HepG2 (cell line): ENCODE data around the gene BBS4. TPM values are rescaled to one million over a fixed set of nuclear protein-coding genes. Genes with fewer than 3 reads are reported as not detected.
"Not testable (repeated sequence)": the region's sequence is repeated elsewhere in the genome, so short reads cannot be mapped to it uniquely, and the experiment has no call there.

Experiments used
- ATAC-seq: fragments of 200-7000 bp; cut with Tn5 transposase; 3 replicates; pipeline ENCODE4 v1.9.1; 2020; ENCODE audit warnings: mild to moderate bottlenecking, moderate library complexity
- BruUV-seq: library from RNA; stranded (reverse); fragments of 400-500 nt; replicated peaks from 2 replicates; lab custom pipeline; 2021; lab: Mats Ljungman, UMichigan
- CTCF ChIA-PET: fragments of 300-600 bp; formaldehyde crosslinking; extraction: SDS; loops from one replicate; lab custom pipeline; 2021; ENCODE audit warnings: low total read pairs, inconsistent platforms, low intra/inter-chr PET ratio; lab: Yijun Ruan, JAX
- POLR2A ChIA-PET: fragments of 350-600 bp; sonication (Branson Sonifier 250); formaldehyde crosslinking; loops from one replicate; lab custom pipeline; 2020; ENCODE audit warnings: antibody characterized with exemption, inconsistent platforms; lab: Yijun Ruan, JAX
- DNase-seq: peaks from one replicate; pipeline ENCODE4 v3.0.0-alpha.2; 2015; ENCODE audit warnings: low spot score
- FAIRE-seq: peaks from 3 replicates; lab custom pipeline; 2011; peaks lifted over from hg19 to GRCh38; lab: Jason Lieb, UNC
- H2AFZ ChIP-seq: one replicate; pipeline ENCODE4 v1.6.1; 2011; ENCODE audit warnings: low read length, inconsistent platforms
- H3K27ac ChIP-seq: fragments of 300-600 bp; 3 replicates; pipeline ENCODE4 v1.8.0; 2011; ENCODE audit warnings: mixed run types, mild to moderate bottlenecking, mixed read lengths, low read length, inconsistent platforms; ENCODE audit not compliant: insufficient read depth; ENCODE audit errors: extremely low read length
- H3K27me3 ChIP-seq, 2 experiments: fragments of 200-600 bp in 1 of 2; 2 replicates in 1 of 2; 3 replicates in 1 of 2; pipeline versions ENCODE4 v1.6.0 to v1.8.0; 2011; ENCODE audit warnings: low read length in 2 of 2, mild to moderate bottlenecking in 2 of 2, moderate library complexity in 2 of 2, inconsistent platforms in 1 of 2; ENCODE audit not compliant: insufficient read depth in 2 of 2, control insufficient read depth in 1 of 2
- H3K36me3 ChIP-seq, 2 experiments: fragments of 200-600 bp in 1 of 2; replicated peaks in 1 of 2; 2 replicates in 1 of 2; 3 replicates in 1 of 2; pipeline versions ENCODE4 v1.5.1 to v1.8.0; 2011; ENCODE audit warnings: low read length in 2 of 2, inconsistent platforms in 1 of 2; ENCODE audit not compliant: insufficient read depth in 2 of 2, control insufficient read depth in 1 of 2
- H3K4me1 ChIP-seq: 2 replicates; pipeline ENCODE4 v1.5.1; 2012; ENCODE audit warnings: low read length, inconsistent platforms; ENCODE audit not compliant: insufficient read depth
- H3K4me2 ChIP-seq: 2 replicates; pipeline ENCODE4 v1.6.0; 2011; ENCODE audit warnings: low read depth, low read length, inconsistent platforms
- H3K4me3 ChIP-seq, 3 experiments: fragments of 200-600 bp in 1 of 3; sonication (generic), shearing (Covaris generic) in 1 of 3; replicated peaks in 1 of 3; 2 replicates each; pipeline ENCODE4 v1.5.1; 2011 to 2016; ENCODE audit warnings: low read length in 3 of 3, inconsistent platforms in 2 of 3, low read depth in 2 of 3, mild to moderate bottlenecking in 2 of 3, control low read depth in 1 of 3, mixed read lengths in 1 of 3; ENCODE audit not compliant: insufficient read depth in 1 of 3
- H3K79me2 ChIP-seq: one replicate; pipeline ENCODE4 v1.6.1; 2011; ENCODE audit warnings: low read length, inconsistent platforms; ENCODE audit not compliant: insufficient read depth
- H3K9ac ChIP-seq: 2 replicates; pipeline ENCODE4 v1.6.0; 2011; ENCODE audit warnings: mild to moderate bottlenecking, low read depth, low read length, inconsistent platforms; ENCODE audit not compliant: insufficient read depth
- H3K9me3 ChIP-seq: 2 replicates; pipeline ENCODE4 v1.5.1; 2012; ENCODE audit warnings: mild to moderate bottlenecking, low read length
- H4K20me1 ChIP-seq: 2 replicates; pipeline ENCODE4 v1.6.0; 2011; ENCODE audit warnings: inconsistent platforms, mild to moderate bottlenecking, low read length, moderate library complexity; ENCODE audit not compliant: insufficient read depth
- WGBS: methylation state at CpG from one replicate; pipeline ENCODE4 v1.1.6; 2017; ENCODE audit warnings: low lambda C conversion rate; 5-methylcytosine and 5-hydroxymethylcytosine counted together
- in situ Hi-C: cut with HindIII; loops from 2 replicates; pipeline ENCODE4 v1.10.0; 2017; ENCODE audit warnings: low pct_unique_long_range_greater_than_20kb; ENCODE audit not compliant: extremely low pct_ligation_motif_present
- intact Hi-C: fragments of 100-400 bp; cut with micrococcal nuclease; formaldehyde crosslinking; loops from one replicate; pipeline ENCODE4 v1.10.0; 2022; ENCODE audit not compliant: unreplicated experiment
- polyA plus RNA-seq, 8 experiments: library from polyadenylated mRNA; depleted of rRNA in 3 of 8; stranded (reverse) in 7 of 8; unstranded in 1 of 8; fragments of >200 nt; fragmentation: Illumina TruSeq in 4 of 8; extraction: Trizol in 4 of 8; gene quantifications; 2 replicates each; pipeline versions ENCODE4 v1.2.1 to v1.2.3, GENCODE V29; 2011 to 2016; ENCODE audit warnings: low read depth in 4 of 8, missing spikeins in 1 of 8, mixed read lengths in 1 of 8; ENCODE audit not compliant: insufficient read depth in 1 of 8
- total RNA-seq, 5 experiments: library from RNA; depleted of rRNA; stranded (reverse); fragments of >200 nt; fragmentation: Illumina TruSeq; extraction: Trizol; gene quantifications; 2 replicates each; pipeline ENCODE4 v1.2.3, GENCODE V29; 2016; ENCODE audit warnings: low read depth in 1 of 5

BBS4 gene
- total and polyA plus RNA-seq, 2 of the 13 experiments (the other 11 are each of a cell fraction or from before 2014, with no cell fraction given), result 16.0 to 21.3 TPM

- H3K9me3 ChIP-seq, intact Hi-C loops, H3K79me2 ChIP-seq, H3K9ac ChIP-seq, H4K20me1 ChIP-seq, ATAC-seq, H3K4me1 ChIP-seq, CTCF ChIA-PET, H3K4me2 ChIP-seq, H3K27ac ChIP-seq, POLR2A ChIA-PET, DNase-seq, in situ Hi-C loops, FAIRE-seq, H3K4me3 ChIP-seq, BruUV-seq, H3K36me3 ChIP-seq, H3K27me3 ChIP-seq, H2AFZ ChIP-seq: not testable (repeated sequence)
- no CpG with 5 or more reads among the region's 2 CpGs for WGBS
Observed at GRCh38 chr15:72642271-72642670, 43.7 kb upstream of the BBS4 start.

- H3K27me3 ChIP-seq, BruUV-seq, CTCF ChIA-PET, H4K20me1 ChIP-seq, H3K4me2 ChIP-seq, in situ Hi-C loops, H3K9me3 ChIP-seq, intact Hi-C loops, H3K36me3 ChIP-seq, H2AFZ ChIP-seq, DNase-seq, POLR2A ChIA-PET, H3K27ac ChIP-seq, H3K9ac ChIP-seq, ATAC-seq, H3K4me3 ChIP-seq, H3K4me1 ChIP-seq, H3K79me2 ChIP-seq, FAIRE-seq: not testable (repeated sequence)
- 55% methylated on average over 3 of the region's 10 CpGs for WGBS
Observed at GRCh38 chr15:72648631-72649253, 37.3 kb upstream of the BBS4 start.

- WGBS, result no CpG with 5 or more reads among the region's 7 CpGs
- H3K4me3 ChIP-seq, ATAC-seq: not testable (repeated sequence)
Observed at GRCh38 chr15:72654397-72654796, 31.6 kb upstream of the BBS4 start, which contains the start of gene GOLGA6B. GOLGA6B (plus strand) TSS chr15:72654697; CDS start chr15:72654738, 41 bp downstream.

GRCh38 chr15:72656014-72656413 lies 30.0 kb upstream of the BBS4 start:
- in situ Hi-C loops, BruUV-seq, H3K27me3 ChIP-seq, H3K79me2 ChIP-seq, H3K4me1 ChIP-seq, H3K27ac ChIP-seq, CTCF ChIA-PET, H3K9ac ChIP-seq, H2AFZ ChIP-seq, DNase-seq, H3K9me3 ChIP-seq, FAIRE-seq, H4K20me1 ChIP-seq, intact Hi-C loops, H3K36me3 ChIP-seq, H3K4me2 ChIP-seq, ATAC-seq, H3K4me3 ChIP-seq, POLR2A ChIA-PET: not testable (repeated sequence)
- no CpG with 5 or more reads among the region's 3 CpGs for WGBS

More at GRCh38 chr15:72654397-72654796, 31.6 kb upstream of the BBS4 start, which contains the start of gene GOLGA6B:
- H3K27me3 ChIP-seq, CTCF ChIA-PET, FAIRE-seq, H3K9me3 ChIP-seq, H3K79me2 ChIP-seq, H4K20me1 ChIP-seq, H2AFZ ChIP-seq, POLR2A ChIA-PET, H3K36me3 ChIP-seq, intact Hi-C loops, H3K27ac ChIP-seq, BruUV-seq, H3K9ac ChIP-seq, in situ Hi-C loops, DNase-seq, H3K4me1 ChIP-seq, H3K4me2 ChIP-seq: not testable (repeated sequence)
